GM18867 (cell line): ENCODE measurements around the gene UNC13C.

ENCODE experiments used
- ATAC-seq: cut with Tn5 transposase; IDR thresholded peaks from one replicate; pipeline ENCODE4 v1.9.1; 2021; ENCODE audit warnings: mild to moderate bottlenecking, moderate library complexity; ENCODE audit not compliant: unreplicated experiment

UNC13C gene

DNA sequence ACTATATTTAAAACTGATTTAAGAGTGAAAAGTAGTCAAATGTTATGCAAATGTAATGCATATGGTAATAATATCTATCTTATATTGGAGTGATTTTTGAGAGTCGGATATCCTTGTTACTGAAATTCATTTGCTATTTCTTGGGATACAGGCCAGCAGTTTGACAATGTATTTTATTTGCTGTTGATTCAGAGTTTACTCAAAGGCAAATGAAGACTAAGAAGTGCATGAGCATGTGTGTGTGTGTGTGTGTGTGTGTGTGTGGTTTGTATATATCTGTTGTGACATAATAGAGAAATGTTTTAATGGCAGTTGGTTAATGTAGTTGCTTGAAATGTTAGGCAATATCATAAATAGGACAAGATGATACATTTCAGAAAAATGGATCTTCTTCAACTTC is 39.0 kb downstream of the UNC13C start:
- no peak for ATAC-seq

GRCh38 chr15:54017959-54018358 is 39.7 kb downstream of the UNC13C start:
- no peak for ATAC-seq

- ATAC-seq, result no peak
These were observed 48.0 kb downstream of the UNC13C start for GRCh38 chr15:54026258-54026657.

- no peak for ATAC-seq
These were observed 48.6 kb downstream of the UNC13C start for GRCh38 chr15:54026891-54027290.

DNA sequence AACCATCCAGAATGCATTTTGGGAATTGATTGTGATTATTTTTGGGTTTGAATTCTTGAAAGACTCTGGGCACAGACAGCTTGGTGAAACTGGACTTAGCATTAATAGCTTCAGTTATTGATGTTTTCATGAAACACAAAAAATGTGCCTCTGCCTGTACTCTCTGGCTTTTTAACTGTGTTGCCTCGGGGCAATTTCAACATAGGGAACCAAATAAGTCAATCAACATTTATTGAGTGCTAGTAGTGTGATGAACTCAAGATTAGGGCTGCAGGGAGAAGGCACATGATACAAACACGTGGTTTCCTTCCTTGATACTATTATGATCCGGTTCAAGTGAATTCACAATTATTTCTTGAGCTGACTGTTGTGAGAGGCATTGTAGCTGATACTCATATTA is 50.8 kb downstream of the UNC13C start:
- no peak for ATAC-seq

DNA sequence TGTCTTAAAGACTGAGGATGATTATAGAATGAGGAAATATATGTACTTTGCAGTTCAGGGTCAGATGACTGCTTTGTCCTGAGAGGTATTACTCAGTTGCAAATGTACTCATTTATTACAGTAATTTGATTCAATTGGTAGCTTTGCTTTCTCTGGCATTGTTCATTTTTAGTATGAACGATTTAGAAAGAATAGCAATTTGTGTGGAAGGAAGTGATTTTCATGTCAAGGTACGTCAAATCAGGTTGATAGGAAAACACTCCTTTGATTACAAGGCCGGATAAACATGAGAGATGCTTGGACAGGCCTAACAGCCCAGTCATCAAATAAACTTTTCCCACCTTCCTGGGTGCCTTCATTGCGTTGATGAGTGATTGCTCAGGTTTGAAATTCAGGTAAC is 53.8 kb downstream of the UNC13C start:
- ATAC-seq, result no peak

- no peak for ATAC-seq
These were observed 55.2 kb downstream of the UNC13C start for GRCh38 chr15:54033356-54033860.

- ATAC-seq, result no peak
These were observed 55.7 kb downstream of the UNC13C start for GRCh38 chr15:54033869-54034458.

- ATAC-seq, result no peak
These were observed 57.4 kb downstream of the UNC13C start for GRCh38 chr15:54035616-54036015.

- ATAC-seq, result no peak
These were observed 67.2 kb downstream of the UNC13C start for GRCh38 chr15:54045397-54045796.

GRCh38 chr15:54046093-54046492 is 67.9 kb downstream of the UNC13C start:
- no peak for ATAC-seq

GRCh38 chr15:54064365-54064764 is 86.1 kb downstream of the UNC13C start:
- ATAC-seq, result no peak

GRCh38 chr15:54066403-54066802 is 88.2 kb downstream of the UNC13C start:
- ATAC-seq, result no peak

GRCh38 chr15:54082836-54083492 is 104.7 kb downstream of the UNC13C start:
- ATAC-seq, result peak; percentile 58

GRCh38 chr15:54083501-54083900 is 105.3 kb downstream of the UNC13C start:
- no peak for ATAC-seq

DNA sequence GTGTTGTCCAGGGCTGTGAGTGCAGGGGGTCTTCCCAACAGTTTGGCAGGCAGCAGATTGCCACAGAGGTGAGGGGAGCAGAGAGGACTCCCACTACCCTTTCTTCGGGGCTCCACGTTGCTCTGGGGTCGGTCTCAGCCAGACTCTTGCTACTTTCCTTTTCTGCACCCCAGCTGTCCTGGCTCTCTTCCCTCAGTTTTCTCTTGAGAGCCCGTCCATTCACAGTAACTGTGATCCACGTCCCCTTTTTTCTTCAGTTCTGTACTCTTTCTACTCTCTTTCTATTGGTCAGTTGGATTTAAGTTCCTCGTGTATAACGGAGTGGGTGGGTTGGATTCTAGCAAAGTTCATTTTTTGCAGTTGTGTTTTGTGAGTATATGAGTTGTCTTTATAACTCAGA is 105.8 kb downstream of the UNC13C start:
- ATAC-seq, result no peak

DNA sequence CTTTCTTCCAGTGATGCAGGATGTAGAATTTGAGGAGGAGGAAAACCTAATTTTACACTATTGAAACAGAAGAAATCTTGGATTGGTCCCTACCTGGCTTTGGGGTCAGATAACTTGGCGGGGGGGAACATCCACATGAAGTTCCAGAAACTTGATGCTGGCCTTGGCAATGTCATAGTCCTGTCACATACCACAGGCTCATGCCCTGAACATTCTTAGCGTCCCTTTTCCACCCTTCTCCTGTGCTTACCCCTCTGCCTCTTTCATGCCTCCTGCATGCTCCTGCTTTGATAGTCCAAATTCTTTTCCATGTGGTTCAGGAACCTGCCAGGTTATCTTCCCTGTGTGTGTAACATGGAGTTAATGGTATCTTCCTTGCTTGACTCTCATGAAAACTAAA is 110.6 kb downstream of the UNC13C start:
- no peak for ATAC-seq

DNA sequence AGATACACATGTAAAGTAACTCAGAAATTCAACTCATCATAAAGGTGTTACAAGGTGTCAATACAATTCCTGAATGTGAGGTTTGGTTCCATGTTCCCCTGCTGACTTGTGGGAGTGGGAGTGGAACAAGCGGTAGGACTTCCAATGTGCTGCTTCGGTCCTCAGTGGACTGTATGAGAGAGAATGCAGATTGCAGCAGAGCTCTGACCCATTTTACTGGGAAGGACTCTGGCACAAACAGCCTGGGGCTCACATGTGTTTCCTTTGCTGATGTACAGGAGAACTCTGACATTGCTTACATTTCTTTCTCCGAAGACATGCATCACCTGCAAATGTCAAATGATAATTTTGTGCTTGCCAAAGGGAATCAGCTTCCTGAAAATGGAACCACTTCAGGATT is 111.5 kb downstream of the UNC13C start:
- no peak for ATAC-seq

DNA sequence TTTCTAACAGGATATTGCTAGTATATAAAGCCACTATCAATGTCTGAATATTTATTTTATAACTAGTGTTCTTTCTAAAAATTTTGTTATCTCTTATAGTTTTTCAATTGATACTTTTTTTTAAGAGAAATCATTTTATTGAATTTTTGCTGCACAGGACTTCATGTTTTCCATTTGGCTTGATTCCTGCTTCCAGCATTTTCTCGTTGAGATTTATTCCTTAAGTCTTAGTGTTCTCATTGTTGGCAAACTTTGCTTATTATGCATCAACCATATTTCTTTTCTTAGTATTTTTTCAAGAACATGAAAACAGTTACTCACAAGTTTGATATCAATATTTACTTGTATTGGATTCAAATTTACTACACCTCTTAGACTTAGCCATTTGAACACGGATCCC is 113.4 kb downstream of the UNC13C start:
- ATAC-seq, result no peak

DNA sequence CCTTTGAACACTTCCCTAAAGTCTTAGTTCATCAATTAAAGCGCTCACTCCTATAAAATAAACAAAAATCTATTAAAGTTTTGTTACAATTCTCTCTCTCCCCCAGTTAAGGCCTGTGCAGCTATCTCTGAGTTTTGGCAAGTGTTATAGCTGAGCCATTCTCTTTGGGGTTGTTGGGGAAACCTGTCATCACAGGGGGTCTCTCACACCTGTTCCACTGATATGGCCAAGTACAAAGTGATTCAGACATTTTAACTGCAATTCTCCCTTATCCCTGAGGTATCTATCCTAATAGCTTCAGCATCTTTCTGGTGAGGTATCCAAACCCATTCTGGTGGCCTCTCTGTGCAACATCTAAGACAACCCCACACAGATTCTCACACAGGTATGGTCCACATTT is 116.4 kb downstream of the UNC13C start:
- ATAC-seq, result no peak

GRCh38 chr15:54097019-54097418 is 118.8 kb downstream of the UNC13C start:
- no peak for ATAC-seq

DNA sequence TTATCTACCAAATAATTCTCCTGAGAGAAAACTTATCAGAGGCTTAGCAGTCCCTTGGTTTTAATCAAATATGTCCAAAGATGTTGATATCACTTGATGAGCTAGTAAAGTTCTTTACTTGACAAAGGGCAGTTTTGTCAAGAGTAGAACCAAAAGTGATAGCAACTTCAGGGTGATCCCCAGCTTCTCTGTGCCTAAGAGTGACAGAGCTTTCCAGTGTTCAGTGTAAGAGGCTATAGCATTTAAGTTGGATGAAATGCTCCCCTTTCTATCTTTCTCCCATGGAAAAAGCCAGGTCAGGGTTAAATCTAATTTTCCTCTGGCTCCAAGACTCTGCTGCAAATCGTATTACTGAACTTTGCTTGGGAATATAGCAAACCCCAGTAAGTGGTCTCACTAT is 120.8 kb downstream of the UNC13C start:
- ATAC-seq, result no peak
